Measurements from ENCODE around the gene PCBP3.

Gene PCBP3

GRCh38 chr21:45640001-45640887, 3.3 kb upstream of the PCBP3 start:
- TF ChIP-seq GATA2 (IDR thresholded peaks at IDR 0.05; ENCODE audit: low read depth, low read length) (no peak), GATA3 (IDR thresholded peaks at IDR 0.05; ENCODE audit: low read depth, low read length) (no peak)

GRCh38 chr21:45640888-45641479, 2.5 kb upstream of the PCBP3 start:
- no peak for TF ChIP-seq GATA3 (IDR thresholded peaks at IDR 0.05; ENCODE audit: low read depth, low read length)
- TF ChIP-seq GATA2 (IDR thresholded peaks at IDR 0.05; ENCODE audit: low read depth, low read length) = no peak

- TF ChIP-seq GATA2 (IDR thresholded peaks at IDR 0.05; ENCODE audit: low read depth, low read length) (no peak), GATA3 (IDR thresholded peaks at IDR 0.05; ENCODE audit: low read depth, low read length) (no peak)
Measured at GRCh38 chr21:45641480-45642035, 2.0 kb upstream of the PCBP3 start.

GRCh38 chr21:45642122-45642813, 1.3 kb upstream of the PCBP3 start:
- TF ChIP-seq GATA3 (IDR thresholded peaks at IDR 0.05; ENCODE audit: low read depth, low read length) (no peak), GATA2 (IDR thresholded peaks at IDR 0.05; ENCODE audit: low read depth, low read length) (no peak)

- TF ChIP-seq GATA3 (IDR thresholded peaks at IDR 0.05; ENCODE audit: low read depth, low read length) (no peak), GATA2 (IDR thresholded peaks at IDR 0.05; ENCODE audit: low read depth, low read length) (no peak)
Measured at GRCh38 chr21:45644041-45644906, 749 bp downstream of the PCBP3 start.

- no peak for TF ChIP-seq GATA3 (IDR thresholded peaks at IDR 0.05; ENCODE audit: low read depth, low read length)
- no peak for TF ChIP-seq GATA2 (IDR thresholded peaks at IDR 0.05; ENCODE audit: low read depth, low read length)
Measured at GRCh38 chr21:45651921-45652320, 8.4 kb downstream of the PCBP3 start.

GRCh38 chr21:45655124-45655523, 11.6 kb downstream of the PCBP3 start:
- no peak for TF ChIP-seq GATA3 (IDR thresholded peaks at IDR 0.05; ENCODE audit: low read depth, low read length)
- no peak for TF ChIP-seq GATA2 (IDR thresholded peaks at IDR 0.05; ENCODE audit: low read depth, low read length)

GRCh38 chr21:45669382-45669781, 25.9 kb downstream of the PCBP3 start:
- TF ChIP-seq GATA2 (IDR thresholded peaks at IDR 0.05; ENCODE audit: low read depth, low read length) = no peak
- no peak for TF ChIP-seq GATA3 (IDR thresholded peaks at IDR 0.05; ENCODE audit: low read depth, low read length)

GRCh38 chr21:45670731-45671130, 27.2 kb downstream of the PCBP3 start:
- TF ChIP-seq GATA2 (IDR thresholded peaks at IDR 0.05; ENCODE audit: low read depth, low read length) (no peak), GATA3 (IDR thresholded peaks at IDR 0.05; ENCODE audit: low read depth, low read length) (no peak)

- TF ChIP-seq GATA2 (IDR thresholded peaks at IDR 0.05; ENCODE audit: low read depth, low read length) = no peak
- no peak for TF ChIP-seq GATA3 (IDR thresholded peaks at IDR 0.05; ENCODE audit: low read depth, low read length)
Measured at GRCh38 chr21:45680215-45680614, 36.7 kb downstream of the PCBP3 start.

GRCh38 chr21:45695086-45695485, 51.6 kb downstream of the PCBP3 start:
- no peak for TF ChIP-seq GATA3 (IDR thresholded peaks at IDR 0.05; ENCODE audit: low read depth, low read length)
- no peak for TF ChIP-seq GATA2 (IDR thresholded peaks at IDR 0.05; ENCODE audit: low read depth, low read length)

- no peak for TF ChIP-seq GATA3 (IDR thresholded peaks at IDR 0.05; ENCODE audit: low read depth, low read length)
- no peak for TF ChIP-seq GATA2 (IDR thresholded peaks at IDR 0.05; ENCODE audit: low read depth, low read length)
Measured at GRCh38 chr21:45698493-45699184, 55.1 kb downstream of the PCBP3 start.
